H1 (cell line): ENCODE measurements around the gene BLNK. TPM values are rescaled to one million over a fixed set of nuclear protein-coding genes. Genes with fewer than 3 reads are reported as not detected.

ENCODE experiments used
- BACH1 ChIP-seq: IDR thresholded peaks from 2 replicates; pipeline ENCODE4 v1.6.1; 2012; ENCODE audit warnings: low read length, improper control_type of control experiment
- CHD7 ChIP-seq: fragments of 300-600 bp; sonication (generic); IDR thresholded peaks from 2 replicates; pipeline ENCODE4 v1.7.1; 2012; ENCODE audit warnings: low read length, moderate library complexity, mild to moderate bottlenecking, inconsistent platforms; ENCODE audit not compliant: insufficient replicate concordance
- KDM4A ChIP-seq: IDR thresholded peaks from one replicate; pipeline ENCODE4 v1.7.1; 2012; ENCODE audit warnings: low read depth, mild to moderate bottlenecking, moderate library complexity, low read length, inconsistent platforms; ENCODE audit not compliant: severe bottlenecking
- PHF8 ChIP-seq: fragments of 200-600 bp; sonication (generic); conservative IDR thresholded peaks from 2 replicates; pipeline ENCODE4 v1.7.1; 2012; ENCODE audit warnings: low read depth, mild to moderate bottlenecking, inconsistent platforms, low read length, moderate library complexity
- RNF2 ChIP-seq: fragments of 200-900, 300-1000 bp; sonication (generic); IDR thresholded peaks from 2 replicates; pipeline ENCODE4 v1.7.1; 2016; ENCODE audit warnings: borderline replicate concordance, low read depth, mild to moderate bottlenecking, antibody characterized with exemption, low read length; ENCODE audit not compliant: poor library complexity, severe bottlenecking; ENCODE audit errors: missing control alignments
- SIN3A ChIP-seq, 2 experiments: IDR thresholded peaks in 1 of 2; conservative IDR thresholded peaks in 1 of 2; 2 replicates each; pipeline ENCODE4 v1.6.1; 2011 to 2012; ENCODE audit warnings: low read length in 2 of 2, improper control_type of control experiment in 1 of 2, low read depth in 1 of 2, mild to moderate bottlenecking in 1 of 2
- YY1 ChIP-seq: IDR thresholded peaks from 2 replicates; pipeline ENCODE4 v1.6.1; 2011; ENCODE audit warnings: low read depth, mild to moderate bottlenecking, low read length
- polyA plus RNA-seq, 7 experiments: library from polyadenylated mRNA; depleted of rRNA in 3 of 7; stranded (reverse) in 5 of 7; unstranded in 2 of 7; fragments of >200 nt in 5 of 7; fragments of 200-250 nt in 2 of 7; gene quantifications; 1 replicate in 5 of 7; 2 replicates in 1 of 7; 4 replicates in 1 of 7; pipeline versions ENCODE4 v1.2.1 to v1.2.3, GENCODE V29; 2011 to 2013; ENCODE audit warnings: missing spikeins in 2 of 7, mixed read lengths in 2 of 7
- total RNA-seq: library from RNA; stranded (reverse); fragmentation: NEBNext Ultra II Directional; extraction: Animal tissue kit (Norgen Biotek cat#: 25700); gene quantifications from 2 replicates; pipeline ENCODE4 v1.2.1, GENCODE V29; 2021

The BLNK gene
- total and polyA plus RNA-seq, 2 of the 8 experiments (the other 6 are each of a cell fraction or from before 2014, with no cell fraction given) = not detected

GRCh38 chr10:96280859-96281258 lies 9.5 kb upstream of the BLNK start (continued):
- no peak for TF ChIP-seq CHD7
- TF ChIP-seq YY1 = no peak
- no peak for TF ChIP-seq KDM4A
- no peak for TF ChIP-seq BACH1
- no peak for TF ChIP-seq RNF2
- no peak for TF ChIP-seq SIN3A (conservative IDR thresholded peaks at IDR 0.05 in 1 of 2, IDR thresholded peaks at IDR 0.05 in 1 of 2; ENCODE audit: low read depth in 1 of 2, low read length in 2 of 2)
- TF ChIP-seq PHF8 = no peak
